ENCODE measurements around the gene LYPD3.

LYPD3 gene

DNA sequence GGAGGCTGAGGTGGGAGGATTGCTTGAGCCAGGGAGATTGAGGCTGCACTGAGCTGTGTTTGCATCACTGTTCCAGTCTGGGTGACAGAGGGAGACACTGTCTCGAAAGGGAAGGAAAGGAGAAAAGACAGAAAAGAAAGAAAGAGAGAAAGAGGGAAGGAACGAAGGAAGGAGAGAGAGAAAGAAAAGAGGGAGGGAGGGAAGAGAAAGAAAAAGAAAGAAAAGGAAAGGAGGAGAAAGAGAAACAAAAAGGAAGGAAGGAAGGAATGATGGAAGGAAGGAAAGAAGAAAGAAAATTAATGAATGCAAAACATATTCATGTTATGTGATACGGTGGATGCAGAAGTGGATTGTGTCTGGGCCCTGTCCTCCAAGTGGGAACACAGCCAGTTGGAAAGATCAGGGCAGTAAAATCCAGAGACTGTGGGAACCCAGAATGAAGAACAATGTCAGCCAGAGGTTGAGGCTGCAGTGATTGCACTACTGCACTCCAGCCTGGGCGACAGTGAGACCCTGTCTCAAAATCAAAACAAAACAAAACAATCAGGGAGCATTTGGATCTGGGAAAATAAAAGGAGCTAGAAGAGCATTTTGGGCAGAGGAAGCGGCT is 32.9 kb upstream of the LYPD3 start:
- Mint-ChIP-seq H3K27ac (peak overlapping the region; percentile 8), H3K4me1 (ENCODE audit: low read depth) (peaks cover 10% of the 10 kb centered on the region), H3K36me3 (ENCODE audit: low read depth) (peaks cover 12% of the 10 kb centered on the region), H3K9me3 (no peaks in the 10 kb centered on the region), H3K4me3 (no peak overlapping the region), H3K27me3 (ENCODE audit: low read depth) (no peaks in the 10 kb centered on the region)
- no peak for DNase-seq (ENCODE audit: low spot score)

GRCh38 chr19:43496960-43497359 is 31.6 kb upstream of the LYPD3 start:
- Mint-ChIP-seq H3K27ac (no peak overlapping the region), H3K4me1 (ENCODE audit: low read depth) (peaks cover 2% of the 10 kb centered on the region), H3K9me3 (no peaks in the 10 kb centered on the region), H3K4me3 (no peak overlapping the region), H3K27me3 (ENCODE audit: low read depth) (no peaks in the 10 kb centered on the region), H3K36me3 (ENCODE audit: low read depth) (peaks cover 11% of the 10 kb centered on the region)
- DNase-seq (ENCODE audit: low spot score), result no peak

- Mint-ChIP-seq H3K4me1 (ENCODE audit: low read depth) (no peaks in the 10 kb centered on the region), H3K27me3 (ENCODE audit: low read depth) (no peaks in the 10 kb centered on the region), H3K36me3 (ENCODE audit: low read depth) (peaks cover 9% of the 10 kb centered on the region), H3K4me3 (no peak overlapping the region), H3K27ac (no peak overlapping the region), H3K9me3 (no peaks in the 10 kb centered on the region)
- no peak for DNase-seq (ENCODE audit: low spot score)
These were observed 29.7 kb upstream of the LYPD3 start for GRCh38 chr19:43495082-43495481.

GRCh38 chr19:43490759-43491158 is 25.4 kb upstream of the LYPD3 start:
- no peaks in the 10 kb centered on the region for H3K27me3 Mint-ChIP-seq (ENCODE audit: low read depth)
- no peak overlapping the region for H3K27ac Mint-ChIP-seq
- DNase-seq (ENCODE audit: low spot score), result no peak
- no peaks in the 10 kb centered on the region for H3K9me3 Mint-ChIP-seq
- peaks cover 2% of the 10 kb centered on the region for H3K36me3 Mint-ChIP-seq (ENCODE audit: low read depth)
- no peaks in the 10 kb centered on the region for H3K4me1 Mint-ChIP-seq (ENCODE audit: low read depth)
- H3K4me3 Mint-ChIP-seq, result no peak overlapping the region

GRCh38 chr19:43489979-43490599 is 24.7 kb upstream of the LYPD3 start:
- no peak for DNase-seq (ENCODE audit: low spot score)
- Mint-ChIP-seq H3K36me3 (ENCODE audit: low read depth) (no peaks in the 10 kb centered on the region), H3K9me3 (no peaks in the 10 kb centered on the region), H3K4me3 (no peak overlapping the region), H3K4me1 (ENCODE audit: low read depth) (no peaks in the 10 kb centered on the region), H3K27ac (no peak overlapping the region), H3K27me3 (ENCODE audit: low read depth) (no peaks in the 10 kb centered on the region)

DNA sequence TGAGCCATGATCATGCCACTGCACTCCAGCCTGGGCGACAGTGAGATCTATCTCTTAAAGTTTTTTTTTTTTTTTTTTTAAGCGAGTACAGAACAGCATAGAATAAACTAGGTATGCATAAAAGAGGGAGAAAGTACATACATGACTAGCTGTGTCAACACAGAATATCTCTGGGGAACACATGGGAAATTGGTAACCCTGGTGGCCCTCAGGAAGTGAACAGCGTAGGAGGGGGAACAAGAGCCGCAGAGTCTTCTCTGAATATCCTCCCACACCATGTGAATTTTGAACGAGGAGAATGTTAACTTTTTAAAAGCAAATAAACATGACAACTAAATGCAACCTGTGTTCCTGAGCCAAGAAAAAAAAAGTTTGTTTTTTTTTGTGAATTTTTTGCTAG is 23.9 kb upstream of the LYPD3 start:
- DNase-seq (ENCODE audit: low spot score), result no peak
- no peak overlapping the region for H3K27ac Mint-ChIP-seq
- H3K9me3 Mint-ChIP-seq, result no peaks in the 10 kb centered on the region
- no peak overlapping the region for H3K4me3 Mint-ChIP-seq
- H3K27me3 Mint-ChIP-seq (ENCODE audit: low read depth), result no peaks in the 10 kb centered on the region
- no peaks in the 10 kb centered on the region for H3K36me3 Mint-ChIP-seq (ENCODE audit: low read depth)
- H3K4me1 Mint-ChIP-seq (ENCODE audit: low read depth), result no peaks in the 10 kb centered on the region

DNA sequence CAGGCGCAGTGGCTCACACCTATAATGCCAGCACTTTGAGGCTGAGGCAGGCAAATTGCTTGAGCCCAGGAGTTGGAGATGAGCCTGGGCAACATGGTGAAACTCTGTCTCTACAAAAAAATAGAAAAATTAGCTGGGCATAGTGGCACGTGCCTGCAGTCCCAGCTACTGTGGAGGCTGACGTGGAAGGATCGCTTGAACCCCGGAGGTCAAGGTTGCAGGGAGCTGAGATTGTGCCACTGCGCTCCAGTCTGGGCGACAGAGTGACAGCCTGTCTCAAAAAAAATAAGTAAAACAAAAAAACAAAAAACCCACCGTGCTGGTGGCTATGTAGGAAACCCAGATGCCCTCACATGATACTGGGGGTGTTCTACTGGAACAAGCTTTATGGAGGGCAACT is 22.8 kb upstream of the LYPD3 start:
- H3K36me3 Mint-ChIP-seq (ENCODE audit: low read depth), result no peaks in the 10 kb centered on the region
- no peaks in the 10 kb centered on the region for H3K27me3 Mint-ChIP-seq (ENCODE audit: low read depth)
- no peak overlapping the region for H3K27ac Mint-ChIP-seq
- H3K4me1 Mint-ChIP-seq (ENCODE audit: low read depth), result no peaks in the 10 kb centered on the region
- no peak overlapping the region for H3K4me3 Mint-ChIP-seq
- no peak for DNase-seq (ENCODE audit: low spot score)
- no peaks in the 10 kb centered on the region for H3K9me3 Mint-ChIP-seq

GRCh38 chr19:43486412-43486811 is 21.0 kb upstream of the LYPD3 start:
- Mint-ChIP-seq H3K36me3 (ENCODE audit: low read depth) (no peaks in the 10 kb centered on the region), H3K27ac (no peak overlapping the region), H3K9me3 (no peaks in the 10 kb centered on the region), H3K4me3 (no peak overlapping the region), H3K27me3 (ENCODE audit: low read depth) (no peaks in the 10 kb centered on the region), H3K4me1 (ENCODE audit: low read depth) (no peaks in the 10 kb centered on the region)
- DNase-seq (ENCODE audit: low spot score), result no peak

DNA sequence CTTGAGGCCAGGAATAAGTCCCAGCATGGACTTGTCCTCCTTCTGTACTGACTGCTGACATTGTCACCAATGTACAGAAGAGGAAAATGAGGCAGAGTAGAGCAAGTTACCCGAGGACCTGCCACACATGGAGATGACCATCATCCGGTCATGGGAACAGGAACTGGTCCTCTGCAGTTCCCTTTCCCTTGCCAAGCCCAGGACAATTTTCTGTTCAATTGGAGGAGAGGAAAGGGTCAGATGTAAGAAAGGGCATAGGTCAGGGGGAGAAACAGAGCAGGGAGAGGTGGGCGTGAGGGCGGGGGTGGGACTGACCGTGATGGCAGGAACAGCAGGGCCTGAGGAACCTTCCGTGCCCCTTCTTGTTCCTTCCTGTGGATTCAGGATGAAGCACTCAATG is 20.5 kb upstream of the LYPD3 start:
- H3K9me3 Mint-ChIP-seq, result no peaks in the 10 kb centered on the region
- no peak for DNase-seq (ENCODE audit: low spot score)
- no peak overlapping the region for H3K27ac Mint-ChIP-seq
- no peaks in the 10 kb centered on the region for H3K27me3 Mint-ChIP-seq (ENCODE audit: low read depth)
- no peaks in the 10 kb centered on the region for H3K4me1 Mint-ChIP-seq (ENCODE audit: low read depth)
- H3K4me3 Mint-ChIP-seq, result no peak overlapping the region
- no peaks in the 10 kb centered on the region for H3K36me3 Mint-ChIP-seq (ENCODE audit: low read depth)

GRCh38 chr19:43483281-43483680 is 17.9 kb upstream of the LYPD3 start:
- Mint-ChIP-seq H3K27ac (no peak overlapping the region), H3K36me3 (ENCODE audit: low read depth) (no peaks in the 10 kb centered on the region), H3K9me3 (no peaks in the 10 kb centered on the region), H3K4me1 (ENCODE audit: low read depth) (no peaks in the 10 kb centered on the region), H3K4me3 (no peak overlapping the region), H3K27me3 (ENCODE audit: low read depth) (no peaks in the 10 kb centered on the region)
- DNase-seq (ENCODE audit: low spot score), result no peak

DNA sequence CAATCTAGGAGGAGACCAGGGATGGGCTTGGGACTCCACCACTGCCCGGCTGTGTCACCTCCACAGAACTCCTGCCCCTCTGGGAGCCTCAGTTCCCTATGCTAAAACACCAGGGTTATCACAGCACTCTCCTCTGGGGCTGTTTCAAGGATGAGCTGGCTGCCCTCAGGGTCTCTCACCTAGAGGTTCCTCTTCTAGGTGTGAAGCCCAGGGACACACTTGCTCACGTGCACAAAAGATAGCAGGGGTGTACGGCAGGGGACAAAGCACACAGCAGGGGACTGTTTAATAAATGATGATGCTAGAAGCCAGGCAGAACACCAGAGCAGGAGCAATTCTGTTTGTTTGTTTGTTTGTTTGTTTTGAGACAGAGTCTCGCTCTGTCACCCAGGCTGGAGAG is 16.8 kb upstream of the LYPD3 start:
- Mint-ChIP-seq H3K27ac (no peak overlapping the region), H3K27me3 (ENCODE audit: low read depth) (no peaks in the 10 kb centered on the region), H3K36me3 (ENCODE audit: low read depth) (no peaks in the 10 kb centered on the region), H3K4me3 (no peak overlapping the region), H3K9me3 (no peaks in the 10 kb centered on the region), H3K4me1 (ENCODE audit: low read depth) (no peaks in the 10 kb centered on the region)
- no peak for DNase-seq (ENCODE audit: low spot score)

DNA sequence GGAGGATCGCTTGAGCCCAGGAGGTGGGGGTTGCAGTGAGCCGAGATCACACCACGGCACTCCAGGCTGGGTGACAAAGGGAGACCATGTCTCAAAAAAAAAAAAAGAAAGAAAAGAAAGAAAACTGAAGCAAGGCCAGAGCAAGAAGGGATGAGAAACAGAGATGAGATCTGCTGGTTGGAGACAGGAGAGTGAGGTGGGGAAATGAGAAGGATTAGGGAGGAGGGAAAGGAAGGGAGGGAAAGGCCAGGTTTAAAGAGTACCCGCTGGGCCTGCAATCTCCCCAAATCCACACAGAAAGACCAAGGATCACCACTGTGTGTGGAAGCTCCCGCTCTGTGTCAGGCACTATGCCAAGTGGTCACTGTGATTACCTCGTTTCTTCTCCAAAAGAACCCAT is 16.3 kb upstream of the LYPD3 start:
- H3K4me3 Mint-ChIP-seq, result no peak overlapping the region
- peaks cover 3% of the 10 kb centered on the region for H3K36me3 Mint-ChIP-seq (ENCODE audit: low read depth)
- H3K27me3 Mint-ChIP-seq (ENCODE audit: low read depth), result no peaks in the 10 kb centered on the region
- no peak overlapping the region for H3K27ac Mint-ChIP-seq
- no peaks in the 10 kb centered on the region for H3K9me3 Mint-ChIP-seq
- H3K4me1 Mint-ChIP-seq (ENCODE audit: low read depth), result no peaks in the 10 kb centered on the region
- DNase-seq (ENCODE audit: low spot score), result no peak

DNA sequence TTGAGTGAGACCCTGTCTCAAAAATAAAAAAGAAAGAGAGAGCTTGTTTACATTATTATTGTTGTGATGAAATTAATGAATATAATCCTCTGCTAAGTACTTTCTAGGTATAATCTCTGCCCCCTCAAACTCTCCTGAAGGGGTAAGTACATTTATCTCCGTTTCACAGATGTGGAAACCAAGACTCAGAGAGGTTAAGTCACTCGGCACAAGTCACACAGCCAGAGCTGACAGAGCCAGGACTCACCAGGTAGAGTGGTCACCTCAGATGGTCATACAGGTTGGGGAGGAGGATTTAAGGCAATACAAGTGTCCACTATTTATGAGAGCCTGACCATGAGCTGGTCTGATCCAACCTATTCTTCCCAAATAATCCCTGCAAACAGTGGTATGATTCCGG is 15.2 kb upstream of the LYPD3 start:
- Mint-ChIP-seq H3K4me1 (ENCODE audit: low read depth) (peaks cover under 1% of the 10 kb centered on the region), H3K27me3 (ENCODE audit: low read depth) (no peaks in the 10 kb centered on the region), H3K9me3 (no peaks in the 10 kb centered on the region), H3K27ac (no peak overlapping the region), H3K4me3 (no peak overlapping the region), H3K36me3 (ENCODE audit: low read depth) (peaks cover 3% of the 10 kb centered on the region)
- no peak for DNase-seq (ENCODE audit: low spot score)

DNA sequence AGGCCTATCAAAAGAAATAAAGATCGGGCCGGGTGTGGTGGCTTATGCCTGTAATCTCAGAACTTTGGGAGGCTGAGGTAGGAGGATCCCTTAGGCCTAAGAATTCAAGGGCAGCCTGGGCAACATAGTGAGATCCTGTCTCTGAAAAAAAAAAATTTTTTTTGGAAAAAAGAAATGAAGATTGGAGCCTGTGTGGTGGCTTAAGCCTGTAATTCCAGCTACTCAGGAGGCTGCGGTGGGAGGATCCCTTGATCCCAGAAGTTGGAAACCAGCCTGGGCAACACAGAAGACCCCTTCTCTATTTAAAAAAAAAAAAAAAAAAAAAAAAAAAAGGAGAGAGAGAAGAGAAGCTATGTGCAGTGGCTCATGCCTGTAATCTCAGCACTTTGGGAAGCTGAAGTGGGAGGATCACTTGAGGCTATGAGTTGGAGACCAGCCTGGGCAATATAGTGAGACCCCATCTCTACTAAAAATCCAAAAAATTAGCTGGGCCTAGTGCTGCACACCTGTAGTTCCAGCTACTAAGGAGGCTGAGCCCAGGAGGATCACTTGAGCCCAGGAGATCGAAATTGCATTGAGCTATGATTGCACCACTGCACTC is 14.7 kb upstream of the LYPD3 start:
- no peak for DNase-seq (ENCODE audit: low spot score)
- Mint-ChIP-seq H3K36me3 (ENCODE audit: low read depth) (peaks cover 6% of the 10 kb centered on the region), H3K27ac (no peak overlapping the region), H3K27me3 (ENCODE audit: low read depth) (no peaks in the 10 kb centered on the region), H3K4me3 (no peak overlapping the region), H3K9me3 (no peaks in the 10 kb centered on the region), H3K4me1 (ENCODE audit: low read depth) (peaks cover 4% of the 10 kb centered on the region)

DNA sequence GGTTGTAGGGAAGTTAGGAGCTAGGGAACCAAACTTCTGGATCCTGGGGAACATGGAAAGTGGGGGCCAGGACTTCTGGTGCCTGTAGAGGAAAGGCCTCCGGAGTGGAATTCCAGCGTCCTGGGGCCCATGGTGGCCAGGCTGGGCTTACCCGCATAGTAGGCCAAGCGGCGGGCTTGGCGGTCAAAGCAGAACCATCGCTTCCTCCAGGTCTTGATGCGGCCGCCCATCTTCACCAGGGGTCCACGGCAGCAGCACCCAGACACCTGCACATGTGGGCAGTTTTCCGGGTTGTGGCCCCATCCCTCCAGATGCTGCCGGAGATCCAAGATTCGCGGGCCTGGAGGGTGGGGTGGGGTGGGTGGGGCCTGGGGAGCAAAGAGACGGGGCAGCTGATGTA is 13.8 kb upstream of the LYPD3 start:
- Mint-ChIP-seq H3K27me3 (ENCODE audit: low read depth) (no peaks in the 10 kb centered on the region), H3K4me3 (no peak overlapping the region), H3K27ac (no peak overlapping the region), H3K4me1 (ENCODE audit: low read depth) (peaks cover 8% of the 10 kb centered on the region), H3K36me3 (ENCODE audit: low read depth) (peaks cover 6% of the 10 kb centered on the region), H3K9me3 (no peaks in the 10 kb centered on the region)
- DNase-seq (ENCODE audit: low spot score), result no peak
